Mucosa of rectum (tissue), 2 donors: ENCODE results near the gene HYDIN.

Experiments
- H3K27ac ChIP-seq, 2 donors: one replicate each; pipeline ENCODE4 v1.7.0; 2013; ENCODE audit warnings: inconsistent platforms in 2 of 2, low read depth in 2 of 2, low read length in 2 of 2
- H3K27me3 ChIP-seq, 2 donors: one replicate each; pipeline ENCODE4 v1.7.0; 2013; ENCODE audit warnings: low read length in 2 of 2; ENCODE audit not compliant: control insufficient read depth in 2 of 2, insufficient read depth in 2 of 2
- H3K36me3 ChIP-seq, 2 donors: one replicate each; pipeline ENCODE4 v1.7.0; 2013; ENCODE audit warnings: low read length in 2 of 2; ENCODE audit not compliant: control insufficient read depth in 2 of 2, insufficient read depth in 2 of 2
- H3K4me1 ChIP-seq, 2 donors: one replicate each; pipeline ENCODE4 v1.7.0; 2013; ENCODE audit warnings: low read length in 2 of 2, mild to moderate bottlenecking in 1 of 2; ENCODE audit not compliant: control insufficient read depth in 2 of 2, insufficient read depth in 2 of 2
- H3K4me3 ChIP-seq, 2 donors: one replicate each; pipeline ENCODE4 v1.7.0; 2013; ENCODE audit warnings: low read length in 2 of 2
- H3K9ac ChIP-seq, 2 donors: one replicate each; pipeline ENCODE4 v1.7.0; 2013; ENCODE audit warnings: low read length in 2 of 2, low read depth in 1 of 2, mild to moderate bottlenecking in 1 of 2
- H3K9me3 ChIP-seq, 2 donors: one replicate each; pipeline ENCODE4 v1.7.0; 2013; ENCODE audit warnings: low read length in 2 of 2; ENCODE audit not compliant: control insufficient read depth in 2 of 2
- donor health status: healthy.
- donor health status: Normal muscosa, but diverticular disease.

The HYDIN gene

GRCh38 chr16:70782237-70782636, 448.3 kb downstream of the HYDIN start:
- H3K4me3 ChIP-seq, result no peak overlapping the region
- H3K36me3 ChIP-seq, result peaks cover 64 to 77% of the 10 kb centered on the region in 2 donors
- H3K4me1 ChIP-seq, result no peaks in the 10 kb centered on the region
- H3K9ac ChIP-seq, result no peak overlapping the region
- H3K27me3 ChIP-seq, result no peaks in the 10 kb centered on the region
- no peaks in the 10 kb centered on the region for H3K9me3 ChIP-seq
- H3K27ac ChIP-seq, result no peak overlapping the region

GRCh38 chr16:70781800-70782199, 448.7 kb downstream of the HYDIN start:
- no peaks in the 10 kb centered on the region for H3K27me3 ChIP-seq
- H3K4me1 ChIP-seq, result no peaks in the 10 kb centered on the region
- H3K9me3 ChIP-seq, result no peaks in the 10 kb centered on the region
- H3K36me3 ChIP-seq, result peaks cover 64 to 78% of the 10 kb centered on the region in 2 donors
- no peak overlapping the region for H3K4me3 ChIP-seq
- H3K27ac ChIP-seq, result no peak overlapping the region
- no peak overlapping the region for H3K9ac ChIP-seq

- no peak overlapping the region for H3K27ac ChIP-seq
- no peaks in the 10 kb centered on the region for H3K27me3 ChIP-seq
- no peaks in the 10 kb centered on the region for H3K9me3 ChIP-seq
- H3K4me1 ChIP-seq, result no peaks in the 10 kb centered on the region
- H3K4me3 ChIP-seq, result no peak overlapping the region
- no peak overlapping the region for H3K9ac ChIP-seq
- peaks cover 53 to 70% of the 10 kb centered on the region in 2 donors for H3K36me3 ChIP-seq
These were observed 450.0 kb downstream of the HYDIN start for GRCh38 chr16:70780546-70780945.

GRCh38 chr16:70779361-70779760, 451.2 kb downstream of the HYDIN start:
- no peak overlapping the region for H3K4me3 ChIP-seq
- H3K9me3 ChIP-seq, result no peaks in the 10 kb centered on the region
- peaks cover 45 to 59% of the 10 kb centered on the region in 2 donors for H3K36me3 ChIP-seq
- H3K4me1 ChIP-seq, result no peaks in the 10 kb centered on the region
- no peak overlapping the region for H3K27ac ChIP-seq
- H3K9ac ChIP-seq, result no peak overlapping the region
- no peaks in the 10 kb centered on the region for H3K27me3 ChIP-seq

GRCh38 chr16:70778901-70779309, 451.6 kb downstream of the HYDIN start:
- Histone ChIP-seq H3K4me1 (no peaks in the 10 kb centered on the region), H3K4me3 (no peak overlapping the region), H3K27me3 (no peaks in the 10 kb centered on the region), H3K36me3 (peaks cover 45 to 58% of the 10 kb centered on the region in 2 donors), H3K9me3 (no peaks in the 10 kb centered on the region), H3K27ac (no peak overlapping the region), H3K9ac (no peak overlapping the region)

- H3K27me3 ChIP-seq, result no peaks in the 10 kb centered on the region
- H3K36me3 ChIP-seq, result peaks cover 38 to 49% of the 10 kb centered on the region in 2 donors
- H3K4me3 ChIP-seq, result no peak overlapping the region
- H3K27ac ChIP-seq, result no peak overlapping the region
- H3K4me1 ChIP-seq, result no peaks in the 10 kb centered on the region
- H3K9me3 ChIP-seq, result no peaks in the 10 kb centered on the region
- no peak overlapping the region for H3K9ac ChIP-seq
These were observed 452.5 kb downstream of the HYDIN start for GRCh38 chr16:70777973-70778406.

- no peaks in the 10 kb centered on the region for H3K9me3 ChIP-seq
- H3K27me3 ChIP-seq, result no peaks in the 10 kb centered on the region
- H3K36me3 ChIP-seq, result peaks cover 34 to 44% of the 10 kb centered on the region in 2 donors
- no peaks in the 10 kb centered on the region for H3K4me1 ChIP-seq
- no peak overlapping the region for H3K9ac ChIP-seq
- H3K4me3 ChIP-seq, result no peak overlapping the region
- no peak overlapping the region for H3K27ac ChIP-seq
These were observed 453.0 kb downstream of the HYDIN start for GRCh38 chr16:70777496-70777895.

GRCh38 chr16:70775399-70775798, 455.1 kb downstream of the HYDIN start:
- peaks cover 16 to 37% of the 10 kb centered on the region in 2 donors for H3K36me3 ChIP-seq

GRCh38 chr16:70774261-70774660, 456.3 kb downstream of the HYDIN start:
- Histone ChIP-seq H3K27ac (no peak overlapping the region), H3K4me1 (no peaks in the 10 kb centered on the region), H3K27me3 (no peaks in the 10 kb centered on the region), H3K36me3 (peaks cover 13 to 33% of the 10 kb centered on the region in 2 donors), H3K9ac (no peak overlapping the region), H3K4me3 (no peak overlapping the region), H3K9me3 (no peaks in the 10 kb centered on the region)

More at GRCh38 chr16:70775399-70775798, 455.1 kb downstream of the HYDIN start:
- Histone ChIP-seq H3K4me3 (no peak overlapping the region), H3K27me3 (no peaks in the 10 kb centered on the region), H3K9ac (no peak overlapping the region), H3K4me1 (no peaks in the 10 kb centered on the region), H3K27ac (no peak overlapping the region), H3K9me3 (no peaks in the 10 kb centered on the region)

- Histone ChIP-seq H3K36me3 (peaks cover 8 to 26% of the 10 kb centered on the region in 2 donors), H3K27me3 (no peaks in the 10 kb centered on the region), H3K4me3 (no peak overlapping the region), H3K4me1 (no peaks in the 10 kb centered on the region), H3K27ac (no peak overlapping the region), H3K9ac (no peak overlapping the region), H3K9me3 (no peaks in the 10 kb centered on the region)
These were observed 458.0 kb downstream of the HYDIN start for GRCh38 chr16:70772493-70772892.
